ENCODE data around the gene OSBPL9.

- TF ChIP-seq CTCF (conservative IDR thresholded peaks at IDR 0.05) (no peak), EZH2 (IDR thresholded peaks at IDR 0.05; ENCODE audit: low read depth) (no peak)
These were observed 33.3 kb downstream of the OSBPL9 start for GRCh38 chr1:51650198-51650597.
